ENCODE data around the gene SCAMP2.

The SCAMP2 gene

DNA sequence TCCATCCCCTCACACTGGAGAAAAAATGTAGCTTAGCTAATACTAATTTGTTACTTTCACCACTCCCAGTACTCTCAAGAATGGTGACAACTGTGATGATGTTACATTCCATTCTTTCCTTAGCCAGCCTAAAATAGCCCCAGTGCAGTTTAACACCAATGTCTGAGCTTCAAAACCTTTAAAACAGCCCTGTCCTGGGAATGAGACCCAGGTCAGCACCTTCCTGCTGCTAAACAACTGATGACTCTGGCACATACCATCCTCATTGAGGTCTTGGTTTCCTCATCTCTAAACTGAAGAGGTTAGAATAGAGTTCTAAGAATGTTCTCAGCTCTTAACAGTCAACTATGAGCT, 3.8 kb downstream of the SCAMP2 start:
- H3K36me3 ChIP-seq, result peaks cover 20% of the 10 kb centered on the region
- no peak overlapping the region for H3K4me3 ChIP-seq (ENCODE audit: low read depth, low read length)
- DNase-seq, result no peak
- H3K9me3 ChIP-seq (ENCODE audit: severe bottlenecking), result no peaks in the 10 kb centered on the region
- TF ChIP-seq, protein P1, sequence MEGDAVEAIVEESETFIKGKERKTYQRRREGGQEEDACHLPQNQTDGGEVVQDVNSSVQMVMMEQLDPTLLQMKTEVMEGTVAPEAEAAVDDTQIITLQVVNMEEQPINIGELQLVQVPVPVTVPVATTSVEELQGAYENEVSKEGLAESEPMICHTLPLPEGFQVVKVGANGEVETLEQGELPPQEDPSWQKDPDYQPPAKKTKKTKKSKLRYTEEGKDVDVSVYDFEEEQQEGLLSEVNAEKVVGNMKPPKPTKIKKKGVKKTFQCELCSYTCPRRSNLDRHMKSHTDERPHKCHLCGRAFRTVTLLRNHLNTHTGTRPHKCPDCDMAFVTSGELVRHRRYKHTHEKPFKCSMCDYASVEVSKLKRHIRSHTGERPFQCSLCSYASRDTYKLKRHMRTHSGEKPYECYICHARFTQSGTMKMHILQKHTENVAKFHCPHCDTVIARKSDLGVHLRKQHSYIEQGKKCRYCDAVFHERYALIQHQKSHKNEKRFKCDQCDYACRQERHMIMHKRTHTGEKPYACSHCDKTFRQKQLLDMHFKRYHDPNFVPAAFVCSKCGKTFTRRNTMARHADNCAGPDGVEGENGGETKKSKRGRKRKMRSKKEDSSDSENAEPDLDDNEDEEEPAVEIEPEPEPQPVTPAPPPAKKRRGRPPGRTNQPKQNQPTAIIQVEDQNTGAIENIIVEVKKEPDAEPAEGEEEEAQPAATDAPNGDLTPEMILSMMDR (IDR thresholded peaks at IDR 0.05; ENCODE audit: low read depth, low read length), result no peak
- H3K27me3 ChIP-seq (ENCODE audit: insufficient read depth, low read depth, severe bottlenecking), result no peaks in the 10 kb centered on the region
- H3K27ac ChIP-seq, result no peak overlapping the region

DNA sequence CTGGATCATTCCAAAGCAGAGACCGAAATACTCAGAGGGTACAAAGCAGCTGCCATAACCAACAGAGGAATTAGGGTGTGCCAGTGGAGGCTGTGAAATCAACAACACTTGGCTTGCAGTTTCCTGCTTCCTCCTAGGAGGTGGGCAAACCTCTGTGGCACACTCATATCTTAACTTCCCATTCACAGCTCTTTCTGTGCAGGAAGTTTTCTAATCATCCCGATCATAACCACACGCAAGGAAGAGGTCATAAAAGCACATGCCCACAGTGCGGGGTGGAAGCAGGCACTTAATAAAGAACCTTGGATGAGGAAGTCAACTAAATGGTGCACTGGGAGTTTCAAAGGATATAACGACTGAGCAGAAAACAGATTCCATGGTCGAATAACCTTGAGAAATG, 5.1 kb downstream of the SCAMP2 start:
- Histone ChIP-seq H3K27me3 (ENCODE audit: insufficient read depth, low read depth, severe bottlenecking) (no peaks in the 10 kb centered on the region), H3K4me3 (ENCODE audit: low read depth, low read length) (no peak overlapping the region), H3K36me3 (peaks cover 23% of the 10 kb centered on the region), H3K27ac (no peak overlapping the region), H3K9me3 (ENCODE audit: severe bottlenecking) (no peaks in the 10 kb centered on the region)
- TF ChIP-seq, protein P1 (IDR thresholded peaks at IDR 0.05; ENCODE audit: low read depth, low read length), result no peak
- no peak for DNase-seq

DNA sequence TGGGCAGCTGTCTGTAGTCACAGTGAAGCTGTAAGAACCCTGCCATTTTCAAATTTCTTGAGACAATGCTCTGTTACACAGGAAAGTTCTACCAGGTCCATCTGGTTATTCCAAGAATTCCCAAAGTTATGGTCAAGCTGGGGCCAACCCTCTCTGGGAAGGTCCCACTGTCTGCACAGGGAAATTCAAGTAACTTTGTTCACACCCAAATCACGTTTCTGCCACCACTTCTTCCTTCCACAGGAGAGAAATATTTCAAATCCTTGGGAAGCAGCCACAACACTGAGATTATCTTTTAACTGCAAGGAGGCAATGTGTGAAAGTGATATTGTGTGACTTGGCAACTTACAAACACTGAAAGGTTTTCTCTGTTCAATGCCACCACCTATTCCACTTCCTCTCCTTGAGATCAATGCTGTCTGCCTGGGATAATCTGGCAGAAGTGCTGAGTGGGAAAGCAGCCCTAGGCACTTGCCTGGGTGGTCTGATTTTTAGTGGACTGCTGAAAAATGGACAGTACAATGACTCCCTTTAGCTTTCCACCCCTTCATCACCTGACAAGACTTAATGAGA, 5.6 kb downstream of the SCAMP2 start:
- no peak for DNase-seq
- TF ChIP-seq, protein P1 (IDR thresholded peaks at IDR 0.05; ENCODE audit: low read depth, low read length), result no peak
- Histone ChIP-seq H3K4me3 (ENCODE audit: low read depth, low read length) (no peak overlapping the region), H3K27ac (no peak overlapping the region), H3K27me3 (ENCODE audit: insufficient read depth, low read depth, severe bottlenecking) (no peaks in the 10 kb centered on the region), H3K36me3 (peaks cover 21% of the 10 kb centered on the region), H3K9me3 (ENCODE audit: severe bottlenecking) (no peaks in the 10 kb centered on the region)

DNA sequence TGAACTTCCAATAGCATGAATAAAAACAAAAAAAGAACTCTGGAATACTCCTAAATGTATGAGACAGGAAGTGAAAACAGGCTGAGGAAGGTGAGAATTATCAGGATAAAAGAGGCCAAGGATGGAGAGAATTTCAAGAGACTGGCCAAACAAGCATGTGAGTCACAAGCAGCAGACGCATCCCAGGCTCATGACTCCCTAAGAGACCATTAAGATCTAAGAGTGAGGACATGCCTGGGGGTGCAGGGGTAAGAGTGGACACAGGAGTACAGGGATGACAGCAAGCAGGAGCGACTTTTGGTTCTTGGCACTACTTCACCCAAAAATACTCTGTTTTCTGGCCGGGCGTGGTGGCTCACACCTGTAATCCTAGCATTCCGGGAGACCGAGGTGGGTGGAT, 7.1 kb downstream of the SCAMP2 start:
- H3K9me3 ChIP-seq (ENCODE audit: severe bottlenecking), result no peaks in the 10 kb centered on the region
- no peaks in the 10 kb centered on the region for H3K27me3 ChIP-seq (ENCODE audit: insufficient read depth, low read depth, severe bottlenecking)
- no peak for DNase-seq
- TF ChIP-seq, protein P1 (IDR thresholded peaks at IDR 0.05; ENCODE audit: low read depth, low read length), result no peak
- no peak overlapping the region for H3K27ac ChIP-seq
- no peak overlapping the region for H3K4me3 ChIP-seq (ENCODE audit: low read depth, low read length)
- H3K36me3 ChIP-seq, result peaks cover 24% of the 10 kb centered on the region

DNA sequence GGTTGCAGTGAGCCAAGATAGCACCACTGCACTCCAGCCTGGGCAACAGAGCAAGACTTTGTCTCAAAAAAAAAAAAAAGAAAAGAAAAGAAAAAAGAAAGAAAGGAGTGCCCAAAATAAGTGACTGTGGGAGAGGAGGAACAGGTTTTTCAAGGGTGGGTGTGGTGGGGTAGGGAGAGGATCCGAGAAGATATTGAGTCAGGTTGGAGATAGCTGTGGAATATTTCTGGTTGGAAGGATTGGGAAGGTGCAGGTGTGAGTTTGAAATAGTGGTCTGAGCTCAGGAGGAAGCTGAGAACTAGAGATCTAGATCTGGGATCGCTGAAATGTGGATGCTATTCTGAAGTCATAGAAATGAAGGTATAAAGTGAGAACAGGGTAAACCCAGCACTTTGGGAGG, 7.8 kb downstream of the SCAMP2 start:
- H3K27me3 ChIP-seq (ENCODE audit: insufficient read depth, low read depth, severe bottlenecking), result no peaks in the 10 kb centered on the region
- no peak overlapping the region for H3K4me3 ChIP-seq (ENCODE audit: low read depth, low read length)
- H3K36me3 ChIP-seq, result peaks cover 22% of the 10 kb centered on the region
- no peak overlapping the region for H3K27ac ChIP-seq
- no peaks in the 10 kb centered on the region for H3K9me3 ChIP-seq (ENCODE audit: severe bottlenecking)
- no peak for DNase-seq
- TF ChIP-seq, protein P1 (IDR thresholded peaks at IDR 0.05; ENCODE audit: low read depth, low read length), result no peak

DNA sequence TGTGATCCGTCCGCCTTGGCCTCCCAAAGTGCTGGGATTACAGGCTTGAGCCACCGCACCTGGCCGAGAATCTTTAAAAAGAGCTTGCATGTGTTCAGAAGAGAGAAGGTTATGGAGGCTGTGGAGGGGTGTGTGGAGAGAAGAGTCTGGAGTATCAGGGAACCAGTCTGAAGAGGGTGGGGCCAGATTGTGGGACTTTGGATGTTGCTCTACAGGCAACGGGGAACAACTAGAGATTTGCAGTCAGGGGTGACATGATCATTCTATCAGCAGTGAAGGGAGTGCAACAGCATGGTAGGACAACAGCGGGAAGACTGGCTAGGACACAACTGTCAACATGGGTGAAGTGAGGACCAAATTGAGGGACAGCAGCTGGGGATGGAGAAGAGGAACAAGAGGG, 8.9 kb downstream of the SCAMP2 start:
- Histone ChIP-seq H3K4me3 (ENCODE audit: low read depth, low read length) (no peak overlapping the region), H3K27me3 (ENCODE audit: insufficient read depth, low read depth, severe bottlenecking) (no peaks in the 10 kb centered on the region), H3K9me3 (ENCODE audit: severe bottlenecking) (no peaks in the 10 kb centered on the region), H3K27ac (no peak overlapping the region), H3K36me3 (peaks cover 22% of the 10 kb centered on the region)
- TF ChIP-seq, protein P1 (IDR thresholded peaks at IDR 0.05; ENCODE audit: low read depth, low read length), result no peak
- no peak for DNase-seq
